ENCODE measurements around the gene TREML1.
"Not testable (repeated sequence)": the region's sequence is repeated elsewhere in the genome, so short reads cannot be mapped to it uniquely, and the experiment has no call there.

The TREML1 gene

GRCh38 chr6:41135062-41135832 lies 18.9 kb downstream of the TREML1 start:
- DNase-seq: no peak

- DNase-seq: no peak
These were observed 21.9 kb downstream of the TREML1 start for GRCh38 chr6:41132254-41132653.

GRCh38 chr6:41125282-41125681 lies 28.9 kb downstream of the TREML1 start:
- DNase-seq: no peak

GRCh38 chr6:41122918-41123317 lies 31.2 kb downstream of the TREML1 start:
- no peak for DNase-seq

- DNase-seq: no peak
These were observed 31.8 kb downstream of the TREML1 start for GRCh38 chr6:41122373-41122772.

GRCh38 chr6:41120058-41120457 lies 34.1 kb downstream of the TREML1 start:
- DNase-seq: no peak

GRCh38 chr6:41119508-41119907 lies 34.6 kb downstream of the TREML1 start:
- DNase-seq: no peak

- DNase-seq: not testable (repeated sequence)
These were observed 39.1 kb downstream of the TREML1 start for GRCh38 chr6:41115027-41115426.

- no peak for DNase-seq
These were observed 43.1 kb downstream of the TREML1 start for GRCh38 chr6:41111017-41111416.

- DNase-seq: no peak
These were observed 50.3 kb downstream of the TREML1 start for GRCh38 chr6:41103847-41104246.

- DNase-seq: no peak
These were observed 53.3 kb downstream of the TREML1 start for GRCh38 chr6:41100871-41101287.
